ENCODE measurements around the gene RABL2B. TPM values are rescaled to one million over a fixed set of nuclear protein-coding genes. Genes with fewer than 3 reads are reported as not detected.
A peak's percentile ranks its signal among the peaks of the same experiment; 100 is the strongest.
"Not testable (repeated sequence)": the region's sequence is repeated elsewhere in the genome, so short reads cannot be mapped to it uniquely, and the experiment has no call there.

The RABL2B gene
- 38.3 TPM for total RNA-seq

DNA sequence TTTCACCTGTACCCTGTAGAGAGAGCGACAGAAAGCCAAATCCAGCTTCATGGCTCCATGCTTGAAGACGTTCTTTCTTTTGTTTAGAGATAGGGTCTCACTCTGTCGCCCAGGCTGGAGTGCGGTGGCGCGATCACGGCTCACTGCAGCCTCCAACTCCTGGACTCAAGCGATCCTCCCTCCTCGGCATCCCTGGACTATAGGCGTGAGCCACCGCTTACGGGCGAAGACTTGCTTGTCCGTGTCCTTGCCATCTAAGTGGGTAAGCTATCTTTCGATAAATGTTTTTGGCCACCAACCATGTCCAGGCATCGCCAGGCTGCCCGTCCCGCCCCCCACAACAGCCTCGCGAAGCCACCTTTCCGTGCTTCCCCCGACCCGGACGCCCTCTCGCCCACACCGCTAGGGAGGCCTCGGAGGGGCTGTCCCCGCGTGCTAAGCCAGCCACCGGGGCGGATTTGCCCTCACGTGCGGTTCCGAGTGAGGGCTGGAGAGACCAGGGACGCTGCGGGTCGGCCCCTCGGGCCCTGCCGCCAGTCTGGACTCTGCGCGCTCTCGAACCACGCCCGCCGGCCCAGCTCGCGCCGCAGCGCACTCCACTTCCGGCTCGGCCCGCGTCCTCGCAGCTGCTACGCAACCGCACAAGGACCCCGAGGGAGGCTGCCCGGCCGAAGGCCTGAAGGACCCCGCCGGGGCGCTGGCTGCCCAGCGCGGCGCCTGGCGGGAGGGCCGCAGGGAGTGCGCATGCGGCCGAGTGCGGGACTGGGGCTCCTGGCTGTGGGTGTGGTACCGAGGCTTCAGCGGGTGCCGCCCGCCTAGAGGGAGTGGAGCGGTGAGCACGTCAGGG is at the start of gene RABL2B:
Gene RABL2B (minus strand): TSS at position 604 of the 847 bp plus-strand sequence. CDS start 1,342 bp downstream, outside the sequence.
- DNase-seq (ENCODE audit: low spot score): peak; percentile 89

DNA sequence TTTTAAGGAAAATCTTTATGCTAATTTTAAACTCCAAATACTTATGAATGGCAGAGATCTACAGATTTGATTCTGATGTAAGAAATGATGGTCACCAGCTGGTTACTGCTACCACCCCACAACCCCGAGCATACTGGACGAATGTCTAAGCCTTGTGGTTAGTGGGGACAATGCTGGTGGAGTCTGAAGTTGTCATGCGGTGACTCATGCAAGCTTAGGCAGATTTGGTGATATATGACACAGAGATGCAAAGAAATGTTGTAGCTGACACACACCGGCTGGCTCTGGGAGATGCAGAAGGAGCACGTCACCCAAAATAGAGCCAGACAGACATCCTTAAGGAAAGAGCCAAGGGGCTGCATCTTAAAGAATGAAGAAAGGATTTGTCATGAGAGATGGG is 3.5 kb upstream of the RABL2B start:
- not testable (repeated sequence) for DNase-seq (ENCODE audit: low spot score)

DNA sequence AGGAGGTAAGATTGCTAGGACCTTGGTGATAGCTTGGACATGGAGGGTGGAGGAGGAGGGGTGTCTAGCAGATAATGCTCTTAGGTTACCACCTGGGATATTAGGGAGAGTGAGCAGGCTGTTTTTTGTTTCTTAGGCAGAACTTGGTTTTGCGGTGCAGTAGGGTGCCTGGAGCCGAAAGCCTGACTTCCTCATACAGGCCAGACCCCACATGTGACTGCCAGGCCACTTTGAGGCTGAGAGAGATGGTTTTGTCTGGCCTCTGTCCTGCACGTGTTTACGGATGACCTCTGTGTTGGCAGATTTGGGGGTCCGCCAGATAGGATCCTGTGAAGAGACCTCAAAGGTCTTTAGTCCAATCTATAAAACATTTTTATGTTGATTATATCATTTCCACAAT is 1.9 kb upstream of the RABL2B start:
- DNase-seq (ENCODE audit: low spot score): not testable (repeated sequence)

DNA sequence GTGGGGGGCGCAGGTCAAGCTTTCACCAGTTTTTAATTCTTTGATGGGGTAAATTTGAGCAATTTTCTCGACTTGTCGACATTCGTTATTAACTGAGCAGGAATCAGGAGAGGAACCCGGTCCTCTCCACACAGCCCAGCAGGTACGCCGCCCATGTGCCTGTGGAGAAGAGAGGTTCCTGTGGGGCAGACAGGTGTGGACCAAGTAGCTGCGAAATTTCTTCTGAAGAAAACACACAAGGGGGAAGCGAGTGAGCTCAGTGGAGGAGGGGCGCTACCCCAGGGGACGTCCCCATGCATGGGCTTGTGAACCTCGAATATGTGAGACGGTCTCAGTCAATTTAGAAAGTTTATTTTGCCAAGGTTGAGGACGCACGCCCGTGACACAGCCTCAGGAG is 442 bp upstream of the RABL2B start:
- not testable (repeated sequence) for DNase-seq (ENCODE audit: low spot score)

DNA sequence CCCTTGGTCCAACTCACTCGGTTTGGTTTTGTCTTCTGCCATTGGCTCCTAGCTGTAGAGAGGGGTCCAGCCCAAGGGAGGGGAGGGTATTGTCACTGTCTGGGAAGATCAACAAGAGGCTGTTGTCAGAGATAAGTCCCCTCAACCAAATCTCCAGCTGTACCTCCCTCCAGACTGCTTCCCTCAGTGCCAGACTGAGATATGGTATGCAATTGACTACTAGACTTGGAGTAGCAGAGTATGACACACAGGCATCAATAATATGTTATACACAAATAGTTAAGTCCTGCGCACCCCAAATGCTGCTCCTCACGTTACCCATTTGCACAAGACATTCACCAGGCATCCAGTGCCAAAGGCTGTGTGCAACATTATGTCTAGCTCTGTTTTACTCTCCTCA is 1.2 kb downstream of the RABL2B start:
- not testable (repeated sequence) for DNase-seq (ENCODE audit: low spot score)

DNA sequence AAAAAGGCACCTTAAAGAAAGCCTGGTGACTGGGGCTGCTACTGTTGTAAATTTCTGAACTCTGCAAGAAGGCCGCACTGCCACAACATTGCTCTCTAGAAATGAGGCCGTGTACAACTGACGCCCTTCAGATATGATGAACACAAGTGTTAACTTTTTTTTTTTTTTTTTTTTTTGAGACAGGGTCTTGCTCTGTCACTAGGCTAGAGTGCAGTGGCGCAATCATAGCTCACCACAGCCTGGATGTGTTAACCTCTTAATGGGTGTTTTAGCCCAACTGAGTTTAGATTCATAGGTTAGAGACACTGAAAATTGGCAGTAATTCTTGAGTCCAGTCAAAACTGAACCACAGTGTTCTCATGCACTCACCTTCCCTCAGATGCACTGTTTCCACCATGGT is 3.2 kb downstream of the RABL2B start:
- not testable (repeated sequence) for DNase-seq (ENCODE audit: low spot score)

DNA sequence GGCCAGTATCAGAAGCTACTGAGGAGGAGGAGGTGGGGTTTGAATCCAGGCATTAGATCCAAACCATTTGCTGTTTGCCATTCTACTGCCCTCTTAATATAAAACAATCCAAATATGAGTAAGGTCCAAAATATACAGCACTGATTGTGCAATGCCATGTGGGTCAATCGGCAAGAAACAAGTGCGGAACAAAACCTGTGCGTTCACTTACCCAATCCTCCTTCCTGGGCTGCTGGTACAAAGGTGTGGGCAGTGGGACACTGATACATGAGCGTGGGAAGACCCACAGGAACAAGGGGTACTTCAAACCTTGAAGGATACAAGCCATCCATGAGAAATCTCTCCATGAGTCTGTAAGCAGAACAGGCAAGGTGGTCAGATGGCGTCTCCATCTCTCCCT is 5.8 kb downstream of the RABL2B start:
- not testable (repeated sequence) for DNase-seq (ENCODE audit: low spot score)

DNA sequence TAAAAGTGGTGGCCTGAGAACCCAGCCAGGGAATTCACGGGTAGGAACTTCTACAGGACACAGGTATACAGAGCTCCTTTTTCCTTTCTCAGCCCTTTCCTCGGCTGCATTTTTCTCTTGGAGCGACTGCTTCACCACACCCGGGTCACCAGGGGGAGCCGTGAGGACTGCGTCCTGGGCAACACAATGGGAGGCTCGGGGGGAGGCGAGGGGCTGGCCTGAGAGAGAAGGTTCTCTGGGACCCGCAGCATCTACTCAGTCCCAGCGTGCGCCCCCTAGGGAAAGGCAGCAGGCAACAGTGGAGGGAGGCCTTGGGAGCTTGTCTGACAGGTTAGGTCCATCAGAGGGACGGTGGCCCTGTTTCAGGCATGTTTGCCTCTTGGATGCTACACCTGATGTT is 8.3 kb downstream of the RABL2B start:
- DNase-seq (ENCODE audit: low spot score): not testable (repeated sequence)

DNA sequence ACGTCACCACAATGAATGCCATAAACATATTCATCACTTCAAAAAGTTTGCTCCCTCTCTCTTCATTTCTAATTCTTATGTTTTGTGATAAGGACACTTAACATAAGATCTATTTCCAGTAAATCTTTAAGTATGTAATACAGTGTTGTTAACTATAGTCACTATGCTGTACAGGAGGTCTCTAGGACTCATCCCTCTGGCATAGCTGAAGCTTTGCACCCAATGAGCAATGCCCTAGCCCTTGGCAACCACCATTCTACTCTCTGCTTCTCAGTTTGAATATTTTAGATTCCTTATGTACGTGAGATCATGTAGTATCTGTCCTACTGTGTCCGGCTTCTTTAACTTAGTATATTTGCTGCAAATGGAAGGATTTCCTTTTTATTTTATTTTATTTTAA is 19.1 kb downstream of the RABL2B start:
- DNase-seq (ENCODE audit: low spot score): not testable (repeated sequence)

DNA sequence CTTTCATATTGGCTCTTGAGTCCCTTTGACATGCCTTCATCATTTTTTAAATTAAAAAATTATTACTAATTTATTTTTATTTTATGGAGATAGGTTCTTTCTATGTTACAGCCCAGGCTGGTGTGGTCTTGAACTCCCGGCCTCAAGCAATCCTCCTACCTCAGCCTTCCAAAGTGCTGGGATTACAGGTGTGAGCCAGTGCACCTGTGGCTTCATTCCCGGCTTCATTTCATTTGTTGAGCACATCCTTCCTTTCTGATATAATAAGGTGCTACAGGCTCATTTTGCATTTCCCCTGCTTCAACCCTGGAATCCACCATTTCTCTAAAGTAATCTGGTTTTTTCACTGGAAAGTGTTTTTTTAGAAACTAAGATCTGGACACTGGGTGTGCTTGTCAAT is 21.6 kb downstream of the RABL2B start:
- not testable (repeated sequence) for DNase-seq (ENCODE audit: low spot score)

DNA sequence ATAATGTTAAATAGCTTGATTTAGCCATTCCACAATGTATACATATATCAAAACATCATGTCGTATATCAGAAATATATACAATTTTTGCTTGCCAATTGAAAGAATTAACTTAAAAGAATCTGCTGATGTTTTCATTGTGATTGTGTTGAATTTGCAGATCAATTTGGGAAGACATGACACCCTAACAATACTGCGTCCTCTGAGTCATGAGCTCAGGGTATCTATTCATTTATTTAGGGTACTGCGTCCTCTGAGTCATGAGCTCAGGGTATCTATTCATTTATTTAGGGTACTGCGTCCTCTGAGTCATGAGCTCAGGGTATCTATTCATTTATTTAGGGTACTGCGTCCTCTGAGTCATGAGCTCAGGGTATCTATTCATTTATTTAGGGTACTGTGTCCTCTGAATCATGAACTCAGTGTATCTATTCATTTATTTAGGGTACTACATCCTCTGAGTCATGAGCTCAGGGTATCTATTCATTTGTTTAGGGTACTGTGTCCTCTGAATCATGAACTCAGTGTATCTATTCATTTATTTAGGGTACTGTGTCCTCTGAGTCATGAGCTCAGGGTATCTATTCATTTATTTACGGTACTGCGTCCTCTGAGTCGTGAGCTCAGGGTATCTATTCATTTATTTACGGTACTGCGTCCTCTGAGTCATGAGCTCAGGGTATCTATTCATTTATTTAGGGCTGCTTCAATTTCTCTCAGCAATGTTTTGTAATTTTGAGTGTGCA is 23.7 kb downstream of the RABL2B start:
- DNase-seq (ENCODE audit: low spot score): not testable (repeated sequence)

DNA sequence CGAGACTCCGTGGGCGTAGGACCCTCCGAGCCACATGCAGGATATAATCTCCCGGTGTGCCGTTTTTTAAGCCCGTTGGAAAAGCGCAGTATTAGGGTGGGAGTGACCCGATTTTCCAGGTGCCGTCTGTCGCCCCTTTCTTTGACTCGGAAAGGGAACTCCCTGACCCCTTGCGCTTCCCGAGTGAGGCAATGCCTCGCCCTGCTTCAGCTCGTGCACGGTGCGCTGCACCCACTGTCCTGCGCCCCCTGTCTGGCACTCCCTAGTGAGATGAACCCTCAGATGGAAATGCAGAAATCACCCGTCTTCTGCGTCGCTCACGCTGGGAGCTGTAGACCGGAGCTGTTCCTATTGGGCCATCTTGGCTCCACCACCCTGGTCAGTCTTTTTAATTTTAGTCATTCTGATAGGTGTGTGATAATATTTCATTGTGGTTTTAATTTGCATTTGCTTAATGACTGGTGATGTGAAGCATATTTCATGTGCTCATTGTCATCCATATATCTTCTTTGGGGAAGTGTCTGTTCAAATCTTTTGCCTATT is 26.4 kb downstream of the RABL2B start:
- DNase-seq (ENCODE audit: low spot score): not testable (repeated sequence)

DNA sequence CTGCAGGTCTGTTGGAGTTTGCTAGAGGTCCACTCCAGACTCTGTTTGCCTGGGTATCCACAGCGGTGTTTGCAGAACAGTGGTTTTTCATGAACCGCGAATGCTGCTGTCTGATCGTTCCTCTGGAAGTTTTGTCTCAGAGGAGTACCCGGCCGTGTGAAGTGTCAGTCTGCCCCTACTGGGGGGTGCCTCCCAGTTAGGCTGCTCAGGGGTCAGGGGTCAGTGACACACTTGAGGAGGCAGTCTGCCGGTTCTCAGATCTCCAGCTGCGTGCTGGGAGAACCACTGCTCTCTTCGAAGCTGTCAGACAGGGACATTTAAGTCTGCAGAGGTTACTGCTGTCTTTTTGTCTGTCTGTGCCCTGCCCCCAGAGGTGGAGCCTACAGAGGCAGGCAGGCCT is 27.0 kb downstream of the RABL2B start:
- DNase-seq (ENCODE audit: low spot score): not testable (repeated sequence)

DNA sequence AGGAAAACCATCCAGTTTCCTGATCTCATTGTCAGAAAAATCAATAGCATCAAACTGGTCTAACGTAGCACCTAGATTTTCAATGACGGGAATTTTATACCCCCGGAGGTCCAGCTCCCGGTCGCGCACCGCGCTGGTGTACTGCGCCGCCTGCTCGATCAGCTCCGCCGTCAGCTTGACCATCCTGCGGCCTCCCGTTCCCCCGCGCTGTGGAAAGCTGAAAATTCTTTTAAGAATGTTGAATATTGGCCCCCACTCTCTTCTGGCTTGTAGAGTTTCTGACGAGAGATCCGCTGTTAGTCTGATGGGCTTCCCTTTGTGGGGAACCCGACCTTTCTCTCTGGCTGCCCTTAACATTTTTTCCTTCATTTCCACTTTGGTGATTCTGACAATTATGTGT is 28.2 kb downstream of the RABL2B start:
- not testable (repeated sequence) for DNase-seq (ENCODE audit: low spot score)

DNA sequence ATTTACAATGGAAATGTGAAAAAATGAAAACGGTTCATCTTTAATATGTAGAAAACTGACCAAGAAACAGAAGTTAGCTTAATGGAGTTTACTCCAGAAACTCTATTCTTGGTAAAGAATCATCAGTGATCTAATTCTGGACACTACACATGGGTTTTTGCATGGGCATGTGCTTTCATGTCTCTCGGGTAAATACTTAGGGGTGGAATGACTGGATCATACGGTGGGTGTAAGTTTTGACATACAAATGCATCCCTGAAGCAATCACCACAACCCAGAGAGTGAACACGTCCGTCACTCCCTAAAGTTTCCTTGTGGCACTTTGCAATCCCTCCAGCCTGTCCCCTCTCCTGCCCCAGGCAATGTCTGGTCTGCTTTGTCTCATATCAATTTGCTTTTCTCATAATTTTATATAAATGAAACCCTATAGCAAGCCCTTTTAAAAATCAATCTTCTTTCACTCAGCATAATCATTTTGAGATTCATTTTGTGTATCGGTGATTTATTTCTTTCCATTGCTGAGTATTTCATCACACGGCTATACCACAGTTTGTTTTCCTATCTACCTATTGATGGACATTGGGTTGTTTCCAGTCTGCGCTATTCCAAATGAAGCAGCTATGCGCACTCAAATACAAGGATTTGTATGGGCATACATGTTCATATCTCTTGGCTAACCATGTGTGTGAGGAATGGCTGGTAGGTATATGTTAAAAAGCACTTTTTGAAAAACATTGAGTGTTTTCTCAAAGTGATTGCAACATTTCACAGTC is 33.9 kb downstream of the RABL2B start:
- DNase-seq (ENCODE audit: low spot score): not testable (repeated sequence)

DNA sequence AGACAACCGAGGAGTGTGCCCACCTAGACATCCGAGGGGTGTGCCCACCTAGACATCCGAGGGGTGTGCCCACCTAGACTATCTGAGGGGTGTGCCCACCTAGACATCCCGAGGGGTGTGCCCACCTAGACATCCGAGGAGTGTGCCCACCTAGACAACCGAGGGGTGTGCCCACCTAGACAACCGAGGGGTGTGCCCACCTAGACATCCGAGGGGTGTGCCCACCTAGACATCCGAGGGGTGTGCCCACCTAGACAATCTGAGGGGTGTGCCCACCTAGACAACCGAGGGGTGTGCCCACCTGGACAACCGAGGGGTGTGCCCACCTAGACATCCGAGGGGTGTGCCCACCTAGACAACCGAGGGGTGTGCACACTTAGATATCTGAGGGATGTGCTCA is 34.8 kb downstream of the RABL2B start:
- DNase-seq (ENCODE audit: low spot score): not testable (repeated sequence)

DNA sequence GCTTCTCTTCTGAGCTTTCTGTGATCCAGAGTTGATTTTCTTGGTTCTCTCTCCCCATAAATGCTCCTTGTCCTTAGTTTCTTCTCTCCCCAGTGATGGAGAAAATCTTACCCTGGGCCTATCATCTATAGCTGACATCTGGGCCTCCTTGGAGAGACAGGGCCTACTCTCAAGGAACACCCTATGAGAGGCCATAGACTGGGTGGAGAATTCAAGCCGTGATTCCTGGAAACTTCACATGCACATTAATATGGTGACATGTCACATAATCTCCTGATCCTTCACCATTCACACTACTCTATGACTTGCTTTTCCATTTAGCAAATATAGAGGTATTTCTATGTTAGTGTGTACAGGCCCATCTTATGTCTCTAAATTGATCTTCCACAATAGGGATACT is 35.9 kb downstream of the RABL2B start:
- DNase-seq (ENCODE audit: low spot score): not testable (repeated sequence)

DNA sequence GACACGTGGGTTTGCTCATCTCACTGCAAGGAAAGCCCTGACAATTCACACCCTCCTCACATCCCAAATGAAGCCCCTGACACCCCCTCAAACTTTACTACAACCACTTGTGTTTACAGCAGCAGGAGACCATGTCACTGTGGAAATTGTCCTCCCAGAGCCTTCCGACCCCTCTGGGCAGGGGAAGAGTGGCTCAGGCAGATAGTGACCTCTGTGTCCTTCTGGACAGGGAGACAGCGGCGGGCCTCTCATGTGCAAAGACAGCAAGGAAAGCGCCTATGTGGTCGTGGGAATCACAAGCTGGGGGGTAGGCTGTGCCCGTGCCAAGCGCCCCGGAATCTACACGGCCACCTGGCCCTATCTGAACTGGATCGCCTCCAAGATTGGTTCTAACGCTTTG is 39.0 kb downstream of the RABL2B start:
- not testable (repeated sequence) for DNase-seq (ENCODE audit: low spot score)

DNA sequence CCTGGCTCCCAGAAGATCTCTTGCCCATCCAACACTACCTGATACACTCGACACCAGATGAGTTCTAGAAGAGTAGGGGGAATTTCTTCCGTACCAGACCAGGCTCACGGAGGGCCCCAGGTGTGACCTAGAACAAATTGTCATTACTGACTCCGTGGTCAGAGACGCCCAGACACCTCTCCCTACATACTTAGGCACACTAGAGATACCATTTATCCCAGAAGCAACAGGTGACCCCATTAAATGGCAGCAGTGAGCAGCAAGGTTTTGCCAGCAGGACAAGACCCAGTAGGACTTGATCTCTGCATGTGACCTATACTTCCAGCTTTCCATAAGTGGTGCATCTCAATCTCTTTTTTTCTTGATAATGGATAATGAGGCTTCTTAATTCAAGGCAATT is 42.7 kb downstream of the RABL2B start:
- not testable (repeated sequence) for DNase-seq (ENCODE audit: low spot score)

DNA sequence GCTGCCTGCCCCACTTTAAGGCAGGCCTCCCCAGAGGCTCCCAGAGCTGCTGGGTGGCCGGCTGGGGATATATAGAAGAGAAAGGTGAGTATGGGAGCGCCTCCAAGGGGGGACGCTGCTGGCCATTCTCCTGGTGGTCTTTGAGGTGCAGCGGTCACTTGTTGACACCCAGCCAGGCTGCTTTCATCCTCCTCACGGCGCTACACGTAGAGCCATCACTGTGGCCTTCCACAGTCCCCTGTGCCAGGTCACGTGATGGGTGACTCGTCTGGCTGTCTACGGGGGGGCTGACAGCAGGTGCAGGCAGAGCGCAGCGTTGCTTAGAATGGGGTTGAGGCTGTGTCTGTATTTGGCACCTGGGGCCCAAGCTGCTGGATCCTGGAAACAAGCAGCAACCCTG is 43.5 kb downstream of the RABL2B start:
- peak; percentile 7 for DNase-seq (ENCODE audit: low spot score)

DNA sequence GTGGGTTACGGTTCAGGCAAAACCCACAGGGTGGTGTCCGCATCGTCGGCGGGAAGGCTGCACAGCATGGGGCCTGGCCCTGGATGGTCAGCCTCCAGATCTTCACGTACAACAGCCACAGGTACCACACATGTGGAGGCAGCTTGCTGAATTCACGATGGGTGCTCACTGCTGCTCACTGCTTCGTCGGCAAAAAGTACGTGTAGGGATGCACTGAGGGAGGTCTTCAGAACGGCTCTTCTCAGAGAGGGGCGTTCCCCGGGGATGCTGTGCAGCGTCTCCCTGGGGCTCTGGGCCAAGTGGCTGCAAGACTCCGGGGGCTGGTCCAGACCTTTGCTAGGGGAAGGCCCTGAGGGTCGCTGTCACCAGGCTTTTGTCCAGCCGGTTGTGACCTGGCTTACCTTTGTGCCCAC is 44.2 kb downstream of the RABL2B start:
- DNase-seq (ENCODE audit: low spot score): no peak
